ENCODE data around the gene ACTR1A. TPM values are rescaled to one million over a fixed set of nuclear protein-coding genes. Genes with fewer than 3 reads are reported as not detected.

The ACTR1A gene
- total and polyA plus RNA-seq, 12 donors: 90.1 to 138 (median 110) TPM

GRCh38 chr10:102453502-102453901, 49.0 kb downstream of the ACTR1A start:
- Histone ChIP-seq H3K36me3 (peaks cover 0 to 12% (median 0%) of the 10 kb centered on the region in 9 donors), H3K4me1 (peaks cover 2 to 71% (median 17%) of the 10 kb centered on the region in 9 donors)
- intact Hi-C loops (cut with DNase I): loop anchor here in 1 of 10 donors (10.0 kb wide), 1 partner anchor 59 kb away; the partner anchor contains the start of gene NFKB2

GRCh38 chr10:102452672-102453340, 49.7 kb downstream of the ACTR1A start:
- peak overlapping the region in 3 of 10 donors; percentile 27 to 83 (median 44) for H3K27ac ChIP-seq
- DNase-seq (peak in 1 of 2 donors; percentile 42), ATAC-seq (peak in 5 of 8 donors; percentile 8 to 36 (median 22))
- 49 to 57% methylated on average over 3 of the region's 3 CpGs for WGBS, 2 donors
- peaks cover 0 to 12% (median 0%) of the 10 kb centered on the region in 9 donors for H3K36me3 ChIP-seq
- no peak overlapping the region for H3K4me3 ChIP-seq
- peaks cover 2 to 71% (median 17%) of the 10 kb centered on the region in 9 donors for H3K4me1 ChIP-seq
- intact Hi-C loops (cut with DNase I): loop anchor here in 1 of 10 donors (10.0 kb wide), 1 partner anchor 58 kb away; the partner anchor contains the start of gene NFKB2
- no peaks in the 10 kb centered on the region for H3K9me3 ChIP-seq
- TF ChIP-seq CTCF (IDR thresholded peaks at IDR 0.05): no peak
- H3K27me3 ChIP-seq: no peaks in the 10 kb centered on the region

More at GRCh38 chr10:102453502-102453901, 49.0 kb downstream of the ACTR1A start:
- DNase-seq (no peak), ATAC-seq (no peak)
- WGBS, 2 donors: 72 to 84% methylated on average over 5 of the region's 5 CpGs
- no peak for TF ChIP-seq CTCF (IDR thresholded peaks at IDR 0.05)
- no peaks in the 10 kb centered on the region for H3K27me3 ChIP-seq
- no peaks in the 10 kb centered on the region for H3K9me3 ChIP-seq
- no peak overlapping the region for H3K4me3 ChIP-seq
- H3K27ac ChIP-seq: peak overlapping the region in 4 of 10 donors; percentile 9 to 83 (median 36)

- H3K9me3 ChIP-seq: no peaks in the 10 kb centered on the region
- DNase-seq (no peak), ATAC-seq (no peak)
- peaks cover 0 to 12% (median 0%) of the 10 kb centered on the region in 9 donors for H3K36me3 ChIP-seq
- 38% methylated on average over 28 of the region's 28 CpGs for WGBS, 2 donors
- no peak for TF ChIP-seq CTCF (IDR thresholded peaks at IDR 0.05)
- intact Hi-C loops (cut with DNase I): loop anchor here in 1 of 10 donors (10.0 kb wide), 1 partner anchor 57 kb away; the partner anchor contains the start of gene NFKB2
- H3K4me1 ChIP-seq: peaks cover 2 to 65% (median 17%) of the 10 kb centered on the region in 9 donors
- H3K27me3 ChIP-seq: no peaks in the 10 kb centered on the region
- H3K27ac ChIP-seq: peak within 1 kb of the TSS in 9 of 10 donors; percentile 73 to 90 (median 85)
- H3K4me3 ChIP-seq: peak within 1 kb of the TSS; percentile 74 to 88 (median 82)
Measured at GRCh38 chr10:102451105-102451969, 51.2 kb downstream of the ACTR1A start, which contains the start of gene C10orf95. Gene C10orf95, minus strand, starts transcription at chr10:102451543. Its CDS starts 450 bp downstream, at chr10:102451093.
